HEK293 (cell line): Measurements from ENCODE around the gene CD46.
"Not testable (repeated sequence)": the region's sequence is repeated elsewhere in the genome, so short reads cannot be mapped to it uniquely, and the experiment has no call there.

Experiments
- KLF1 ChIP-seq: fragments of 450-650 bp; formaldehyde crosslinking; IDR thresholded peaks from 2 replicates; pipeline ENCODE4 v1.5.1; 2016; ENCODE audit warnings: missing biosample characterization, missing genetic modification characterization
- ZBTB17 ChIP-seq: fragments of 450-650 bp; formaldehyde crosslinking; IDR thresholded peaks from 2 replicates; pipeline ENCODE4 v1.5.1; 2016; ENCODE audit warnings: missing biosample characterization, missing genetic modification characterization
- ZFP41 ChIP-seq: fragments of 450-650 bp; formaldehyde crosslinking; IDR thresholded peaks from 2 replicates; pipeline ENCODE4 v1.5.1; 2016; ENCODE audit warnings: missing biosample characterization, missing genetic modification characterization, borderline replicate concordance
- ZNF274 ChIP-seq, 2 experiments: fragments of 200-500 bp in 1 of 2; fragments of 450-650 bp in 1 of 2; sonication (Bioruptor generic) in 1 of 2; formaldehyde crosslinking in 1 of 2; IDR thresholded peaks; 2 replicates each; pipeline versions ENCODE4 v1.5.1 to v1.6.1; 2014 to 2016; ENCODE audit warnings: borderline replicate concordance in 1 of 2, inconsistent platforms in 1 of 2, low read length in 1 of 2, missing biosample characterization in 1 of 2, missing genetic modification characterization in 1 of 2
- ZNF747 ChIP-seq: fragments of 450-650 bp; formaldehyde crosslinking; IDR thresholded peaks from 2 replicates; pipeline ENCODE4 v1.5.1; 2016; ENCODE audit warnings: missing biosample characterization, missing genetic modification characterization
- TF ChIP-seq, protein P1 (sequence below): fragments of 450-650 bp; formaldehyde crosslinking; IDR thresholded peaks from 2 replicates; pipeline ENCODE4 v1.5.1; 2016; ENCODE audit warnings: missing biosample characterization, missing genetic modification characterization
- TF ChIP-seq, protein P2 (sequence below): fragments of 450-650 bp; formaldehyde crosslinking; IDR thresholded peaks from 2 replicates; pipeline ENCODE4 v1.5.1; 2016; ENCODE audit warnings: missing biosample characterization, missing genetic modification characterization
- TF ChIP-seq, protein P3 (sequence below): fragments of 450-650 bp; formaldehyde crosslinking; IDR thresholded peaks from 2 replicates; pipeline ENCODE4 v1.5.1; 2016; ENCODE audit warnings: missing biosample characterization, missing genetic modification characterization
- TF ChIP-seq, protein P4 (sequence below): fragments of 450-650 bp; formaldehyde crosslinking; IDR thresholded peaks from 2 replicates; pipeline ENCODE4 v1.5.1; 2016; ENCODE audit warnings: missing biosample characterization, missing genetic modification characterization
- TF ChIP-seq, protein P5 (sequence below): fragments of 450-650 bp; formaldehyde crosslinking; IDR thresholded peaks from 2 replicates; pipeline ENCODE4 v1.5.1; 2017; ENCODE audit warnings: missing biosample characterization, mild to moderate bottlenecking, missing genetic modification characterization, moderate library complexity
- TF ChIP-seq, protein P6 (sequence below): fragments of 450-650 bp; formaldehyde crosslinking; IDR thresholded peaks from 2 replicates; pipeline ENCODE4 v1.5.1; 2016; ENCODE audit warnings: missing biosample characterization, missing genetic modification characterization
- TF ChIP-seq, protein P7 (sequence below): fragments of 450-650 bp; formaldehyde crosslinking; IDR thresholded peaks from 2 replicates; pipeline ENCODE4 v1.5.1; 2016; ENCODE audit warnings: missing biosample characterization, missing genetic modification characterization, borderline replicate concordance

DNA sequence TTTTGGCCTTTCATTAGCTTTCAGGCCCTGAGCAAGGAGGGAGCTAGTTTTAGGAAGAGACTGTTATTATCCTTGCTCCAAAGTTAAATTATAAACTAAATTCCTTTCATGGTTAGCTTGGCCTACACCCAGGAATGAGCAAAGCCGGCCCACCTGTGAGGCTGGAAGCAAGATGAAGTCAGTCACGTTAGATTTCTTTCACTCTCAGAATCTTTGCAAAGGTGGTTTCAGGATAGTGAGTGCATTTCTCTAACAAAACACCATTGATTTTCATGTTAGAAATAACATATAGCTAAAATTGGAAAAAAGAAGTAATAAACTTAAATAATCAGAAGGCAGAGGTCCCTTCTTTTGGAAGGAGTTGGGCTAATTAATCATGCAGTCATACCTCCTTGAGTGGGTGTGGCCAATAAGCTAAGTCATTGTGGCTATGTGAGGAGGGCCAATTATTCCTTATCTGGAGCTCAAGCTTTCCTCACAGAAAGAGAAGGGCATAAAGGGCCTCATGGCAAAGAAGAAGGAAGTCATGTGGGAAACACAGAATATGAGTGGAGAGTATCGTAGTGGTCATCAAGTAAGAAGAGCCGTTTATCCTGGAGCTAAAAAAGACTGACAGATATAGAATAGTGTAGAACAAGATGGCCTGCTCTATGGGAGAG lies 23.5 kb upstream of the CD46 start:
- TF ChIP-seq ZNF274 (IDR thresholded peaks at IDR 0.05; ENCODE audit: low read length); ZNF274 (tag by site-specific recombination; IDR thresholded peaks at IDR 0.05; ENCODE audit: borderline replicate concordance); ZFP41 (tag by site-specific recombination); ZBTB17; KLF1 (tag by site-specific recombination); ZNF747: not testable (repeated sequence)
- TF ChIP-seq, protein P1, sequence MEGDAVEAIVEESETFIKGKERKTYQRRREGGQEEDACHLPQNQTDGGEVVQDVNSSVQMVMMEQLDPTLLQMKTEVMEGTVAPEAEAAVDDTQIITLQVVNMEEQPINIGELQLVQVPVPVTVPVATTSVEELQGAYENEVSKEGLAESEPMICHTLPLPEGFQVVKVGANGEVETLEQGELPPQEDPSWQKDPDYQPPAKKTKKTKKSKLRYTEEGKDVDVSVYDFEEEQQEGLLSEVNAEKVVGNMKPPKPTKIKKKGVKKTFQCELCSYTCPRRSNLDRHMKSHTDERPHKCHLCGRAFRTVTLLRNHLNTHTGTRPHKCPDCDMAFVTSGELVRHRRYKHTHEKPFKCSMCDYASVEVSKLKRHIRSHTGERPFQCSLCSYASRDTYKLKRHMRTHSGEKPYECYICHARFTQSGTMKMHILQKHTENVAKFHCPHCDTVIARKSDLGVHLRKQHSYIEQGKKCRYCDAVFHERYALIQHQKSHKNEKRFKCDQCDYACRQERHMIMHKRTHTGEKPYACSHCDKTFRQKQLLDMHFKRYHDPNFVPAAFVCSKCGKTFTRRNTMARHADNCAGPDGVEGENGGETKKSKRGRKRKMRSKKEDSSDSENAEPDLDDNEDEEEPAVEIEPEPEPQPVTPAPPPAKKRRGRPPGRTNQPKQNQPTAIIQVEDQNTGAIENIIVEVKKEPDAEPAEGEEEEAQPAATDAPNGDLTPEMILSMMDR (tag by site-specific recombination): not testable (repeated sequence)
- TF ChIP-seq, protein P2, sequence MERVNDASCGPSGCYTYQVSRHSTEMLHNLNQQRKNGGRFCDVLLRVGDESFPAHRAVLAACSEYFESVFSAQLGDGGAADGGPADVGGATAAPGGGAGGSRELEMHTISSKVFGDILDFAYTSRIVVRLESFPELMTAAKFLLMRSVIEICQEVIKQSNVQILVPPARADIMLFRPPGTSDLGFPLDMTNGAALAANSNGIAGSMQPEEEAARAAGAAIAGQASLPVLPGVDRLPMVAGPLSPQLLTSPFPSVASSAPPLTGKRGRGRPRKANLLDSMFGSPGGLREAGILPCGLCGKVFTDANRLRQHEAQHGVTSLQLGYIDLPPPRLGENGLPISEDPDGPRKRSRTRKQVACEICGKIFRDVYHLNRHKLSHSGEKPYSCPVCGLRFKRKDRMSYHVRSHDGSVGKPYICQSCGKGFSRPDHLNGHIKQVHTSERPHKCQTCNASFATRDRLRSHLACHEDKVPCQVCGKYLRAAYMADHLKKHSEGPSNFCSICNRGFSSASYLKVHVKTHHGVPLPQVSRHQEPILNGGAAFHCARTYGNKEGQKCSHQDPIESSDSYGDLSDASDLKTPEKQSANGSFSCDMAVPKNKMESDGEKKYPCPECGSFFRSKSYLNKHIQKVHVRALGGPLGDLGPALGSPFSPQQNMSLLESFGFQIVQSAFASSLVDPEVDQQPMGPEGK: not testable (repeated sequence)
- TF ChIP-seq, protein P3, sequence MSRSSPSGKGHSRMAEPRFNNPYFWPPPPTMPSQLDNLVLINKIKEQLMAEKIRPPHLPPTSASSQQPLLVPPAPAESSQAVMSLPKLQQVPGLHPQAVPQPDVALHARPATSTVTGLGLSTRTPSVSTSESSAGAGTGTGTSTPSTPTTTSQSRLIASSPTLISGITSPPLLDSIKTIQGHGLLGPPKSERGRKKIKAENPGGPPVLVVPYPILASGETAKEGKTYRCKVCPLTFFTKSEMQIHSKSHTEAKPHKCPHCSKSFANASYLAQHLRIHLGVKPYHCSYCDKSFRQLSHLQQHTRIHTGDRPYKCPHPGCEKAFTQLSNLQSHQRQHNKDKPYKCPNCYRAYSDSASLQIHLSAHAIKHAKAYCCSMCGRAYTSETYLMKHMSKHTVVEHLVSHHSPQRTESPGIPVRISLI (tag by site-specific recombination): not testable (repeated sequence)
- TF ChIP-seq, protein P4, sequence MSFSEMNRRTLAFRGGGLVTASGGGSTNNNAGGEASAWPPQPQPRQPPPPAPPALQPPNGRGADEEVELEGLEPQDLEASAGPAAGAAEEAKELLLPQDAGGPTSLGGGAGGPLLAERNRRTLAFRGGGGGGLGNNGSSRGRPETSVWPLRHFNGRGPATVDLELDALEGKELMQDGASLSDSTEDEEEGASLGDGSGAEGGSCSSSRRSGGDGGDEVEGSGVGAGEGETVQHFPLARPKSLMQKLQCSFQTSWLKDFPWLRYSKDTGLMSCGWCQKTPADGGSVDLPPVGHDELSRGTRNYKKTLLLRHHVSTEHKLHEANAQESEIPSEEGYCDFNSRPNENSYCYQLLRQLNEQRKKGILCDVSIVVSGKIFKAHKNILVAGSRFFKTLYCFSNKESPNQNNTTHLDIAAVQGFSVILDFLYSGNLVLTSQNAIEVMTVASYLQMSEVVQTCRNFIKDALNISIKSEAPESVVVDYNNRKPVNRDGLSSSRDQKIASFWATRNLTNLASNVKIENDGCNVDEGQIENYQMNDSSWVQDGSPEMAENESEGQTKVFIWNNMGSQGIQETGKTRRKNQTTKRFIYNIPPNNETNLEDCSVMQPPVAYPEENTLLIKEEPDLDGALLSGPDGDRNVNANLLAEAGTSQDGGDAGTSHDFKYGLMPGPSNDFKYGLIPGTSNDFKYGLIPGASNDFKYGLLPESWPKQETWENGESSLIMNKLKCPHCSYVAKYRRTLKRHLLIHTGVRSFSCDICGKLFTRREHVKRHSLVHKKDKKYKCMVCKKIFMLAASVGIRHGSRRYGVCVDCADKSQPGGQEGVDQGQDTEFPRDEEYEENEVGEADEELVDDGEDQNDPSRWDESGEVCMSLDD: not testable (repeated sequence)
- TF ChIP-seq, protein P5, sequence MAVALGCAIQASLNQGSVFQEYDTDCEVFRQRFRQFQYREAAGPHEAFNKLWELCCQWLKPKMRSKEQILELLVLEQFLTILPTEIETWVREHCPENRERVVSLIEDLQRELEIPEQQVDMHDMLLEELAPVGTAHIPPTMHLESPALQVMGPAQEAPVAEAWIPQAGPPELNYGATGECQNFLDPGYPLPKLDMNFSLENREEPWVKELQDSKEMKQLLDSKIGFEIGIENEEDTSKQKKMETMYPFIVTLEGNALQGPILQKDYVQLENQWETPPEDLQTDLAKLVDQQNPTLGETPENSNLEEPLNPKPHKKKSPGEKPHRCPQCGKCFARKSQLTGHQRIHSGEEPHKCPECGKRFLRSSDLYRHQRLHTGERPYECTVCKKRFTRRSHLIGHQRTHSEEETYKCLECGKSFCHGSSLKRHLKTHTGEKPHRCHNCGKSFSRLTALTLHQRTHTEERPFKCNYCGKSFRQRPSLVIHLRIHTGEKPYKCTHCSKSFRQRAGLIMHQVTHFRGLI (tag by site-specific recombination): not testable (repeated sequence)
- TF ChIP-seq, protein P6, sequence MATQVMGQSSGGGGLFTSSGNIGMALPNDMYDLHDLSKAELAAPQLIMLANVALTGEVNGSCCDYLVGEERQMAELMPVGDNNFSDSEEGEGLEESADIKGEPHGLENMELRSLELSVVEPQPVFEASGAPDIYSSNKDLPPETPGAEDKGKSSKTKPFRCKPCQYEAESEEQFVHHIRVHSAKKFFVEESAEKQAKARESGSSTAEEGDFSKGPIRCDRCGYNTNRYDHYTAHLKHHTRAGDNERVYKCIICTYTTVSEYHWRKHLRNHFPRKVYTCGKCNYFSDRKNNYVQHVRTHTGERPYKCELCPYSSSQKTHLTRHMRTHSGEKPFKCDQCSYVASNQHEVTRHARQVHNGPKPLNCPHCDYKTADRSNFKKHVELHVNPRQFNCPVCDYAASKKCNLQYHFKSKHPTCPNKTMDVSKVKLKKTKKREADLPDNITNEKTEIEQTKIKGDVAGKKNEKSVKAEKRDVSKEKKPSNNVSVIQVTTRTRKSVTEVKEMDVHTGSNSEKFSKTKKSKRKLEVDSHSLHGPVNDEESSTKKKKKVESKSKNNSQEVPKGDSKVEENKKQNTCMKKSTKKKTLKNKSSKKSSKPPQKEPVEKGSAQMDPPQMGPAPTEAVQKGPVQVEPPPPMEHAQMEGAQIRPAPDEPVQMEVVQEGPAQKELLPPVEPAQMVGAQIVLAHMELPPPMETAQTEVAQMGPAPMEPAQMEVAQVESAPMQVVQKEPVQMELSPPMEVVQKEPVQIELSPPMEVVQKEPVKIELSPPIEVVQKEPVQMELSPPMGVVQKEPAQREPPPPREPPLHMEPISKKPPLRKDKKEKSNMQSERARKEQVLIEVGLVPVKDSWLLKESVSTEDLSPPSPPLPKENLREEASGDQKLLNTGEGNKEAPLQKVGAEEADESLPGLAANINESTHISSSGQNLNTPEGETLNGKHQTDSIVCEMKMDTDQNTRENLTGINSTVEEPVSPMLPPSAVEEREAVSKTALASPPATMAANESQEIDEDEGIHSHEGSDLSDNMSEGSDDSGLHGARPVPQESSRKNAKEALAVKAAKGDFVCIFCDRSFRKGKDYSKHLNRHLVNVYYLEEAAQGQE (tag by site-specific recombination): not testable (repeated sequence)
- TF ChIP-seq, protein P7, sequence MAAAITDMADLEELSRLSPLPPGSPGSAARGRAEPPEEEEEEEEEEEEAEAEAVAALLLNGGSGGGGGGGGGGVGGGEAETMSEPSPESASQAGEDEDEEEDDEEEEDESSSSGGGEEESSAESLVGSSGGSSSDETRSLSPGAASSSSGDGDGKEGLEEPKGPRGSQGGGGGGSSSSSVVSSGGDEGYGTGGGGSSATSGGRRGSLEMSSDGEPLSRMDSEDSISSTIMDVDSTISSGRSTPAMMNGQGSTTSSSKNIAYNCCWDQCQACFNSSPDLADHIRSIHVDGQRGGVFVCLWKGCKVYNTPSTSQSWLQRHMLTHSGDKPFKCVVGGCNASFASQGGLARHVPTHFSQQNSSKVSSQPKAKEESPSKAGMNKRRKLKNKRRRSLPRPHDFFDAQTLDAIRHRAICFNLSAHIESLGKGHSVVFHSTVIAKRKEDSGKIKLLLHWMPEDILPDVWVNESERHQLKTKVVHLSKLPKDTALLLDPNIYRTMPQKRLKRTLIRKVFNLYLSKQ (tag by site-specific recombination): not testable (repeated sequence)
